ENCODE results near the gene TRPV2. TPM values are rescaled to one million over a fixed set of nuclear protein-coding genes. Genes with fewer than 3 reads are reported as not detected.
"Not testable (repeated sequence)": the region's sequence is repeated elsewhere in the genome, so short reads cannot be mapped to it uniquely, and the experiment has no call there.

TRPV2 gene
- total and polyA plus RNA-seq, 8 donors: 0.58 to 24.8 (median 5.9) TPM

GRCh38 chr17:16449121-16449570 lies 33.8 kb downstream of the TRPV2 start:
- no peak overlapping the region for H3K27ac ChIP-seq
- no peaks in the 10 kb centered on the region for H3K9me3 ChIP-seq
- WGBS, 5 donors: 73 to 88% (median 82%) methylated on average over 10 to 11 of the region's 11 CpGs
- no peak for DNase-seq
- H3K4me1 ChIP-seq: peaks cover 7 to 33% (median 10%) of the 10 kb centered on the region in 4 donors
- H3K4me3 ChIP-seq: no peak overlapping the region
- H3K27me3 ChIP-seq: no peaks in the 10 kb centered on the region
- H3K36me3 ChIP-seq: peaks cover 9 to 61% (median 47%) of the 10 kb centered on the region in 4 donors
- TF ChIP-seq POLR2AphosphoS5 (IDR thresholded peaks at IDR 0.05): no peak
- TF ChIP-seq POLR2A (IDR thresholded peaks at IDR 0.05): no peak
- TF ChIP-seq EP300 (IDR thresholded peaks at IDR 0.05): no peak
- no peak for TF ChIP-seq CTCF (IDR thresholded peaks at IDR 0.05)
- intact Hi-C loops (cut with DNase I; ENCODE audit: low total_unique reads): no loop called here

DNA sequence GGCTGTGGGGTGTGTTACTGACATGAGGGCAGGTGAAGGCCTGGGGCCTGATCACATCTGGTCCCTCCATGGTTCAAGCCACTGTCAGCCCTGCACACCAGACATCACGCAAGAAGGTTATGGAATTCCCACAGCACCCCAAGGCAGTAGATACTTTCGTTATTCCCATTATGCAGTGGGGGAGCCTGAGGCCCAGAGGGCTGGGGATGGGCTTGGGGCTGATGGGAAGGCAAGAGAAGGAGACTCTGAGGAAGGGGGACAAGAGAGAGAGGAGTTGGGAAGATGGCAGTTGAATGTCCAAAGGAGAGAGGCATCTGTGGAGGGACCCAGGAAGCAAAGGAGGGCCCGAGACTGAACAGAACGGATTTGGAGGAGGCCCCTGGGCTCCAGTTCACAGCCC lies 34.7 kb downstream of the TRPV2 start:
- no peak for DNase-seq
- intact Hi-C loops (cut with DNase I; ENCODE audit: low total_unique reads): no loop called here
- Histone ChIP-seq H3K4me3 (no peak overlapping the region), H3K4me1 (peaks cover 0 to 24% (median 7%) of the 10 kb centered on the region in 4 donors), H3K27me3 (no peaks in the 10 kb centered on the region), H3K36me3 (peaks cover 9 to 55% (median 42%) of the 10 kb centered on the region in 4 donors), H3K9me3 (no peaks in the 10 kb centered on the region), H3K27ac (no peak overlapping the region)
- TF ChIP-seq EP300 (IDR thresholded peaks at IDR 0.05) (no peak), POLR2AphosphoS5 (IDR thresholded peaks at IDR 0.05) (no peak), CTCF (IDR thresholded peaks at IDR 0.05) (no peak), POLR2A (IDR thresholded peaks at IDR 0.05) (no peak)
- WGBS, 5 donors: 84 to 97% (median 92%) methylated on average over 4 of the region's 4 CpGs

GRCh38 chr17:16452268-16452667 lies 36.9 kb downstream of the TRPV2 start:
- DNase-seq; H3K9me3 ChIP-seq; intact Hi-C loops (cut with DNase I; ENCODE audit: low total_unique reads); H3K27me3 ChIP-seq; H3K27ac ChIP-seq; H3K4me3 ChIP-seq: not testable (repeated sequence)
- Histone ChIP-seq H3K36me3 (peaks cover 9 to 42% (median 25%) of the 10 kb centered on the region in 4 donors), H3K4me1 (peaks cover 0 to 12% (median 0%) of the 10 kb centered on the region in 4 donors)
- 68 to 89% (median 80%) methylated on average over 7 to 8 of the region's 8 CpGs for WGBS, 5 donors

GRCh38 chr17:16453493-16453851 lies 38.1 kb downstream of the TRPV2 start:
- 76 to 89% (median 84%) methylated on average over 3 to 4 of the region's 4 CpGs for WGBS, 5 donors
- H3K27ac ChIP-seq: no peak overlapping the region
- no peaks in the 10 kb centered on the region for H3K9me3 ChIP-seq
- TF ChIP-seq CTCF (IDR thresholded peaks at IDR 0.05) (no peak), EP300 (IDR thresholded peaks at IDR 0.05) (no peak), POLR2A (IDR thresholded peaks at IDR 0.05) (no peak), POLR2AphosphoS5 (IDR thresholded peaks at IDR 0.05) (no peak)
- peaks cover 1 to 40% (median 21%) of the 10 kb centered on the region in 4 donors for H3K36me3 ChIP-seq
- H3K4me1 ChIP-seq: peaks cover 0 to 12% (median 0%) of the 10 kb centered on the region in 4 donors
- DNase-seq: no peak
- H3K27me3 ChIP-seq: no peaks in the 10 kb centered on the region
- H3K4me3 ChIP-seq: no peak overlapping the region
- intact Hi-C loops (cut with DNase I; ENCODE audit: low total_unique reads): no loop called here

DNA sequence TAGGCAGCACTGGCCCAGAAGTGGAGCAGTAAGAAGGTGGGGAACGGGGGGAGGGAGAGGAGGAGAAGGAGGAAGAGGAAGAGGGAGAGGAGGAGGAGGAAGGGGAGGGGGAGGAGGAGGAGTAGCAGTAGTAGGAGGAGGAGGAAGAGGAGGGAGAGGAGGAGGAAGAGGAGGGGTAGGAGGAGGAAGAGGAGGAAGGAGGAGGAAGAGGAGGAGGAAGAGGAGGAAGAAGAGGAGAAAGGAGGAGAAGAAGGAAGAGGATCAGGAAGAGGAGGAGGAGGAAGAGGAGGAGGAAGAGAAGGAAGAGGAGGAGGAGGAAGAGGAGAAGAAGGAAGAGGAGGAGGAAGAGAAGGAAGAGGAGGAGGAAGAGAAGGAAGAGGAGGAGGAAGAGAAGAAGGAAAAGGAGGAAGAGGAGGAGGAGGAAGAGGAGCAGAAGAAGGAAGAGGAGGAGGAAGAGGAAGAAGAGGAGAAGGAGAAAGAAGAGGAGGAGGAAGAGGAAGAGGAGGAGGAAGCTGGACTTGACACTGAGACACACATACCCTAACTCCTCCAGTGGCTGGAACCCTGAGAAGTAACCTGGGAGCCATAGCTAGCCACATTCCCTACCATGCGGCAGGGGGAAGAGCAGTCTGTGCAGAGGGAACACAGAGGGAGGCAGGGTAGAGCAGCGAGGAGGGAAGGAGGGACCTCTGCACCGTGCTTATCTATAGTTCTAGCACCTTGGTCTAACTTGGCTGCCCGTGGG lies 40.8 kb downstream of the TRPV2 start:
- Histone ChIP-seq H3K27me3 (no peaks in the 10 kb centered on the region), H3K4me1 (peaks cover 0 to 20% (median 0%) of the 10 kb centered on the region in 4 donors), H3K9me3 (no peaks in the 10 kb centered on the region), H3K4me3 (no peak overlapping the region), H3K27ac (no peak overlapping the region), H3K36me3 (peaks cover 0 to 29% (median 11%) of the 10 kb centered on the region in 4 donors)
- TF ChIP-seq EP300 (IDR thresholded peaks at IDR 0.05) (no peak), CTCF (IDR thresholded peaks at IDR 0.05) (no peak), POLR2A (IDR thresholded peaks at IDR 0.05) (no peak), POLR2AphosphoS5 (IDR thresholded peaks at IDR 0.05) (no peak)
- WGBS, 5 donors: 48 to 81% (median 54%) methylated on average over 5 of the region's 5 CpGs
- DNase-seq: no peak
- intact Hi-C loops (cut with DNase I; ENCODE audit: low total_unique reads): loop anchor here (5.0 kb wide), 1 partner anchor 66 kb away; no protein-coding TSS in a partner anchor
